Activated B cell treated with CpG ODN at 0.5 μM for 24 hours (primary cell): ENCODE results near the gene TSPEAR. TPM values are rescaled to one million over a fixed set of nuclear protein-coding genes. Genes with fewer than 3 reads are reported as not detected.
"Not testable (repeated sequence)": the region's sequence is repeated elsewhere in the genome, so short reads cannot be mapped to it uniquely, and the experiment has no call there.

Experiments
- ATAC-seq: fragments of 200-7000 bp; cut with Tn5 transposase; one replicate; pipeline ENCODE4 v1.10.0; 2021; ENCODE audit warnings: low read depth, mild to moderate bottlenecking, moderate library complexity
- CTCF ChIA-PET: fragments of 350-600 bp; sonication (Branson Sonifier 250); formaldehyde crosslinking; loops from one replicate; lab custom pipeline; 2021; ENCODE audit warnings: antibody characterized with exemption; lab: Charles Lee
- POLR2A ChIA-PET: fragments of 350-600 bp; sonication (Branson Sonifier 250); formaldehyde crosslinking; loops from one replicate; lab custom pipeline; 2021; ENCODE audit warnings: antibody characterized with exemption; lab: Charles Lee
- DNase-seq: peaks from one replicate; pipeline ENCODE4 v3.0.0; 2022
- H3K27ac Mint-ChIP-seq: one replicate; pipeline ENCODE4 v1.8.0; 2020; ENCODE audit warnings: mixed read lengths
- H3K27me3 Mint-ChIP-seq: one replicate; pipeline ENCODE4 v1.8.0; 2021; ENCODE audit warnings: mixed read lengths
- H3K36me3 Mint-ChIP-seq: one replicate; pipeline ENCODE4 v1.8.0; 2021; ENCODE audit warnings: low read depth, mixed read lengths
- H3K4me1 Mint-ChIP-seq: one replicate; pipeline ENCODE4 v1.8.0; 2021; ENCODE audit warnings: mixed read lengths
- H3K4me3 Mint-ChIP-seq: one replicate; pipeline ENCODE4 v1.8.0; 2020; ENCODE audit warnings: mild to moderate bottlenecking, mixed read lengths
- H3K9me3 Mint-ChIP-seq: one replicate; pipeline ENCODE4 v1.8.0; 2020; ENCODE audit warnings: mixed read lengths
- intact Hi-C: fragments of 100-400 bp; cut with micrococcal nuclease; formaldehyde crosslinking; loops from one replicate; pipeline ENCODE4 v1.15.1; 2024
- total RNA-seq: library from RNA; stranded (reverse); gene quantifications from 2 replicates; pipeline ENCODE4 v1.2.3, GENCODE V29; 2022
- TF ChIP-seq, protein P1 (sequence below): fragments of 200-600 bp; IDR thresholded peaks from one replicate; pipeline ENCODE4 v1.8.0; 2022; ENCODE audit warnings: antibody characterized with exemption, mild to moderate bottlenecking

TSPEAR gene
- total RNA-seq, 1 donor from 2014 or later, result not detected

GRCh38 chr21:44695641-44696040 lies 15.7 kb downstream of the TSPEAR start:
- TF ChIP-seq, protein P1, sequence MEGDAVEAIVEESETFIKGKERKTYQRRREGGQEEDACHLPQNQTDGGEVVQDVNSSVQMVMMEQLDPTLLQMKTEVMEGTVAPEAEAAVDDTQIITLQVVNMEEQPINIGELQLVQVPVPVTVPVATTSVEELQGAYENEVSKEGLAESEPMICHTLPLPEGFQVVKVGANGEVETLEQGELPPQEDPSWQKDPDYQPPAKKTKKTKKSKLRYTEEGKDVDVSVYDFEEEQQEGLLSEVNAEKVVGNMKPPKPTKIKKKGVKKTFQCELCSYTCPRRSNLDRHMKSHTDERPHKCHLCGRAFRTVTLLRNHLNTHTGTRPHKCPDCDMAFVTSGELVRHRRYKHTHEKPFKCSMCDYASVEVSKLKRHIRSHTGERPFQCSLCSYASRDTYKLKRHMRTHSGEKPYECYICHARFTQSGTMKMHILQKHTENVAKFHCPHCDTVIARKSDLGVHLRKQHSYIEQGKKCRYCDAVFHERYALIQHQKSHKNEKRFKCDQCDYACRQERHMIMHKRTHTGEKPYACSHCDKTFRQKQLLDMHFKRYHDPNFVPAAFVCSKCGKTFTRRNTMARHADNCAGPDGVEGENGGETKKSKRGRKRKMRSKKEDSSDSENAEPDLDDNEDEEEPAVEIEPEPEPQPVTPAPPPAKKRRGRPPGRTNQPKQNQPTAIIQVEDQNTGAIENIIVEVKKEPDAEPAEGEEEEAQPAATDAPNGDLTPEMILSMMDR, result no peak
- ATAC-seq (no peak), DNase-seq (no peak)
- Mint-ChIP-seq H3K27me3 (peaks cover 42% of the 10 kb centered on the region), H3K4me1 (no peaks in the 10 kb centered on the region), H3K27ac (no peak overlapping the region), H3K4me3 (no peak overlapping the region), H3K36me3 (no peaks in the 10 kb centered on the region), H3K9me3 (peaks cover 15% of the 10 kb centered on the region)
- POLR2A ChIA-PET, result no interaction called here
- CTCF ChIA-PET, result no interaction called here
- intact Hi-C loops, result no loop called here

DNA sequence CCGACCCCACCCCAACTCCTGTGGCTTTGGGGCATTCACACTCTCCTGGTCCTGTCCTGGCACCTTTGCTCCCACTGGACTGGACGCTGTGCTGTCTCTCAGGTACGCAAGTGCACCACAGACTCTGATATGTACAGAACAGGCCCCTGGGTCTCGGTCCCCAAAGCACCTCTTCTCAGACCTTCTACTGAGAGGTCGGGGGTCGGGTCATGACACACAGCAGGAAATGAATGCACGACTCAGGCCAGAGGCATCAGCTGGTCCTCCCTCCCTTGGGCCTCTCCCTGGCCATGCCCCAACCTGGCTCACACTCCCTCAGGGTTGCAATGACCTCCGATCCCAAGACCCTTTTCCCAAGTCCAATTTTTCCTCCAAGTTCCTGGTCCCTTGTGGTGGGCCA lies 16.2 kb downstream of the TSPEAR start:
- H3K4me1 Mint-ChIP-seq, result no peaks in the 10 kb centered on the region
- intact Hi-C loops, result no loop called here
- H3K27ac Mint-ChIP-seq, result no peak overlapping the region
- no peak overlapping the region for H3K4me3 Mint-ChIP-seq
- TF ChIP-seq, protein P1, result no peak
- H3K9me3 Mint-ChIP-seq, result peaks cover 15% of the 10 kb centered on the region
- ChIA-PET CTCF (no interaction called here), POLR2A (no interaction called here)
- peaks cover 42% of the 10 kb centered on the region for H3K27me3 Mint-ChIP-seq
- no peak for ATAC-seq
- no peak for DNase-seq
- H3K36me3 Mint-ChIP-seq, result no peaks in the 10 kb centered on the region

DNA sequence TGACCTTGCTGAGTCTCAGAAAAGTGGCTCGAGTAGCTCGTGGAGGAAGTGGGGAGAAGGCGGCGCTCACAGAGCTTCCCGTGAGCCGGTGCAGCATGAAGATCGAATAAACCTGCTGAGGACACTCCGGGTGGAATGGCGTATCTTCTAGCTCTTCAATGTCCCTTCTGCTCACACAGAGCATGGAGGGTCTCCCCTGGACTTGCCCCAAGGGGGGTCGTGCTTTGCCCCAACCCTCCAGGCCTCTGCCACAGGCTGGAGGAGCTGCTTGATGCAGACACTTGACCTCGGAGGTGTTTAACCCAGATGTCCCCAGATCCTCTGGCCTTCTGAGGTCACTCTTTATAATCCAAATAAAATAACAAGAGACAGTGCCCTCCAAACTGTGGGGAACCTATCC lies 16.6 kb downstream of the TSPEAR start:
- H3K4me1 Mint-ChIP-seq, result no peaks in the 10 kb centered on the region
- ATAC-seq, result no peak
- CTCF ChIA-PET, result no interaction called here
- POLR2A ChIA-PET, result no interaction called here
- H3K36me3 Mint-ChIP-seq, result no peaks in the 10 kb centered on the region
- TF ChIP-seq, protein P1, result no peak
- no peak overlapping the region for H3K27ac Mint-ChIP-seq
- no peak for DNase-seq
- peaks cover 39% of the 10 kb centered on the region for H3K27me3 Mint-ChIP-seq
- no peak overlapping the region for H3K4me3 Mint-ChIP-seq
- intact Hi-C loops, result no loop called here
- peaks cover 15% of the 10 kb centered on the region for H3K9me3 Mint-ChIP-seq

DNA sequence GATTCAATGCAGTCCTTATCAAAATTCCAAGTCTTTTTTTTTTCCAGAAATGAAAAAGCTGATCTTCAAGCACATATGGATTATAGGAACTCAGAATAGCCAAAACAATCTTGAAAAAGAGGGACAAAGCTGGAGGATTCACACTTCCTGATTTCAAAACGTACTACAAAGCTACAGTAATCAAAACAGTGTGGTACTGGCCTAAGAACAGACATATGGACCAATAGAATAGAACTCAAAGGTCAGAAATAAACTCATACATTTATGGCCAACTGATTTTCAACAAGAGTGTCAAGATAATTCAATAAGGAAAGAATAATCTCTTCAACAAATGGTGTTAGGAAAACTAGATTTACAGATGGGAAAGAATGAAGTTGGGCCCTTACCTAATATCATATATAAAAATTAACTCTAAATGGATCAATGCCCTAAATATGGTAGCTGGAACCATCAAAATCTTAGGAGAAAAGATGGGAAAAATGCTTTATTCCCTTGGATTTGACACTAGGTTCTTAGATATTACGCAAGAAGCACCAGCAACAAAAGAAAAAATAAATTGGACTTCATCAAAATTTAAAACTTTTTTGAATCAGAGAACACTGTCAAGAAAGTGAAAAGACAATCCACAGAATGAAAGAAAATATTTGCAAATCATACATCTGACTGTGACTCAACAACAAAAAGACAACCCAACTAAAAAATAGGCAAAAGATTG lies 18.4 kb downstream of the TSPEAR start:
- TF ChIP-seq, protein P1, result no peak
- POLR2A ChIA-PET, result no interaction called here
- Mint-ChIP-seq H3K36me3 (no peaks in the 10 kb centered on the region), H3K4me3 (no peak overlapping the region), H3K4me1 (no peaks in the 10 kb centered on the region), H3K9me3 (peaks cover 15% of the 10 kb centered on the region), H3K27me3 (peaks cover 29% of the 10 kb centered on the region), H3K27ac (no peak overlapping the region)
- intact Hi-C loops, result no loop called here
- DNase-seq (no peak), ATAC-seq (no peak)
- CTCF ChIA-PET, result interaction anchor here (1.3 kb wide), 1 partner anchor 182 kb away, joined by 3 read pairs; no protein-coding TSS in a partner anchor

DNA sequence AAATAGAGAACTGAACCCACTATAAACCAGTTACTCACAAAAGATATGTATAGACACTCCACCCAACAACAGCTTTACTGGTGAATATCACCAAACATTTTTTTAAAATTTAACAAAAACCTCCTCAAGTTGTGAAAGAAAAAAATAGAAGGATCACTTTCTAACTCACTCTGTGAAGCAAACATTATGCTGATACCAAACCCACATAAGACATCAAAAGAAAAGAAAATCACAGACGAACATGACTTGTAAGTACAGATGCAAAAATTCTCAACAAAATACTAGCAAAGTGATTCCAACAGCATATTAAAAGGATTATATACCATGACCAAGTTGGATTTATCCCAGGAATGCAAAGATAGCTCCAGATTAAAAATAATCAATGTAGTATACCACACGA lies 19.7 kb downstream of the TSPEAR start:
- TF ChIP-seq, protein P1, result no peak
- H3K36me3 Mint-ChIP-seq, result no peaks in the 10 kb centered on the region
- peaks cover 15% of the 10 kb centered on the region for H3K9me3 Mint-ChIP-seq
- no peaks in the 10 kb centered on the region for H3K4me1 Mint-ChIP-seq
- H3K4me3 Mint-ChIP-seq, result no peak overlapping the region
- intact Hi-C loops, result no loop called here
- H3K27me3 Mint-ChIP-seq, result peaks cover 28% of the 10 kb centered on the region
- POLR2A ChIA-PET, result no interaction called here
- no peak overlapping the region for H3K27ac Mint-ChIP-seq
- CTCF ChIA-PET, result no interaction called here
- DNase-seq (no peak), ATAC-seq (no peak)

DNA sequence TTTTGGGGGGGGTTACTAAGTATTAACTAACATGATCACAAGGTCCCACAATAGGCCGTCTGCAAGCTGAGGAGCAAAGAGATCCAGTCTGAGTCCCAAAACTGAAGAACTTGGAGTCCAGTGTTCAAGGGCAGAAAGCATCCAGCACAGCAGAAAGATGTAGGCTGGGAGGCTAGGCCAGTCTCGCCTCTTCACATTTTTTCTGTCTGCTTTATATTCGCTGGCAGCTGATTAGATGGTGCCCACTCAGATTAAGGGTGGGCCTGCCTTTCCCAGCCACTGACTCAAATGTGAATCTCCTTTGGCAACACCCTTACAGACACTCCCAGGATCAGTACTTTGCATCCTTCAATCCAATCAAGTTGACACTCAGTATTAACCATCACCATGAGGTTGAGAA lies 21.6 kb downstream of the TSPEAR start:
- H3K27ac Mint-ChIP-seq, POLR2A ChIA-PET, H3K4me1 Mint-ChIP-seq, H3K4me3 Mint-ChIP-seq, ATAC-seq, H3K36me3 Mint-ChIP-seq, CTCF ChIA-PET, intact Hi-C loops, DNase-seq: not testable (repeated sequence)
- peaks cover 24% of the 10 kb centered on the region for H3K27me3 Mint-ChIP-seq
- peaks cover 15% of the 10 kb centered on the region for H3K9me3 Mint-ChIP-seq
